HG03565 (cell line): ENCODE data around the gene RUNX1.

Source experiments
- ATAC-seq: cut with Tn5 transposase; IDR thresholded peaks from one replicate; pipeline ENCODE4 v1.9.1; 2021; ENCODE audit warnings: mild to moderate bottlenecking, moderate library complexity; ENCODE audit not compliant: unreplicated experiment

RUNX1 gene

DNA sequence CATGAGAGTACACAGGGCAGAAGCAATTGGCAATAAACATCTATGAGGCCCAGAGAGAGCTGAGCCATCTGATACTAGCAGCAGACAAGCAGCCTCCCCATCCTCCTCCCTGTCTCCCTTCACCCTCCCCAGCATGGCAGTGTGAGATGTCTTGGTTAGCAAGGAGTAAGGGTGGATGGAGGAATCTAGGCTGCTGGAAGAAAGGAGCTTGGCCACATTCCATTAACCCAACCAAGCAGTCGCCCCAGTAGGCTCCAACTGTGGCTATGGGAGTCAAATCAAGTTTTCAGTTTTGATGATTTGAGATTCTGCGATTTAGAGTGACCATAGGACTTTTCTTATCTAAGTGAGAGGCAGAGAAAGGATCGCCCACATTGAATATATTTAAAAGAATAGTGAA is 12.9 kb upstream of the RUNX1 start:
- ATAC-seq, result no peak

DNA sequence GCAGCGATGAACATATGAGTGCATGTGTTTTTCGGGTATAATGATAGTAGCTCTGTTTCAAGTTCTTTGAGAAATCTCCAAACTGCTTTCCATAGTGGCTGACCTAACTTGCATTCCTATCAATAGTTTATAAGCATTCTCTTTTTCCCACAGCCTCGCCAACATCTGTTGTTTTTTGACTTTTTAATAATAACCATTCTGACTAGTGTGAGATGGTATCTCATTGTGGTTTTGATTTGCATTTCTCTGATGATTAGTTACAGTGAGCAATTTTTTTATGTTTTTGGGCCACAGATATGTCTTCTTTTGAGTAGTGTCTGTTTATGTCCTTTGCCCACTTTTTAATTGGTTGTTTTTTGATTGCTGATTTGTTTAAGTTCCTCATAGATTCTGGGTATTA is 10.6 kb upstream of the RUNX1 start:
- no peak for ATAC-seq

DNA sequence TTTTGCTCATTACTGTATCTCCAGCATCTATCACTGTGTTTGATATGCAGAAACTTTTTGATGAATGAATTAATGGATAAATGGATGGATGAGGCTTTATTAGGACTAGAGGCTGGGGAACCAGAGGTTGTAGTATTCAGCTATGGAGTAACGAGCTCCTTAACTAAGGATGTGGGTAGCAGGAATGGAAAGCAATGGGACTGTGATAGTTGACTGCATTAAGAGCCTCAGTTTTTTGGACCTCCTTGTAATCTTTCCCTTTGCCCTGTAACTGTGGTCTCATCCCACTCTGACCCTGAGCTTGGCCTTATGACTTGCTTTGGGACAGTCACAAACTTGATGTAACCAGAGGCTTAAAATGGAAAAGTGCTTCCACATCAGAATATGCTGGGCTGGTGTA is 9.0 kb upstream of the RUNX1 start:
- no peak for ATAC-seq

DNA sequence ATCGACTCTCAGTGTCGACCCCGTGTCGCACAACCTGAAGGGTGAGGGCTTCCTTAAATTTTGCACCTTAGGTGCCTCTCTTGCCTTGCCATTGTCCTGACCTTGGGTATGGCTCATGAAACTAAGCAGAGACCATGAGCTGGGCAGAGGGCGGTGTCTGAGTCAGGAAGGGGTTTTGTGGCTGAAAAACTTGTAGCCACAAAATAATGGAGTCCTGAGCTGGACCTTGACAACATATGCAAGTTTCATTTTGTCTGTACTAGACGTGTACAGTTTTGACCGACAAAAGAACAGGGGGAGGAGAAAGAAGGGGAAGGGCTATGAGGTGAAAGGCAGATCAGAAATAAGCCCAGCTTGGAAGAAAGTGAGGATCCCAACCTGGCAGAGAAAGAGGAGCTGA is 8.3 kb upstream of the RUNX1 start:
- peak; percentile 64 for ATAC-seq

DNA sequence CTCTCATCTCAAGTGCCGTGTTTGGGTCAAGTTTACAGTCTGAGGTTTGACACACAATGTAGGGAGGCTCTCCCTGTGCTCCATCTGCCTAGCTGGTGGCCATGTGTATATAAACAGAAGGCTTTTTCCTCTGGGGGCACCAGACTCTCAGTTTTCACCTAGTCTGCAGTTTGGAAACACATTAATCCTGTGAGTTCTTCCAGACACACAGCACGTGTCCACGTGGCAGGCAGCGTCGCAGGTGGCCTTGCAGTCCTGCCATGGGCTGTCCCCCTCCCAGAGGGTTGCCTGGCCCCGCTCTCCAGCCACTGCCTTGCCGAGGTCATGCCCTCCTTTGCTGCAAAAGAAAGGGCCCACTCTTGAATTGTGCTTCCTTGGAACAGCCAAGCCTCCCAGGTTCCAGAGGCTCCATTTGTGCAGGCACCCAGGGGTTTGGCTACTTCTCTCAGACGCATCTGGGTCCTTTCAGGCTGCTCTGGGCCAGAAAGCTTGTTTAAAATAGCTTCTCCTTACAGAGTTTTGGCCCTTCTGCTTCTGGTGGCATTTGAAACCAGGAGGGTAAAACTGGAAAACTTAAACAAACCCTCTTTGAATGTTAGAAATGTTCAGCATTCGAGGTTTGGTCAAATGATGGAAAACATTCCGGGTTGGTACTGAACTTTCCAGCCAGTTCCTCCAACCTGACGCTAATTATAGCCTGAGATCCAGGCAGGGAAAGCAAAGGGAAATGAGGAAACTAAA is 4.4 kb upstream of the RUNX1 start:
- ATAC-seq, result no peak

DNA sequence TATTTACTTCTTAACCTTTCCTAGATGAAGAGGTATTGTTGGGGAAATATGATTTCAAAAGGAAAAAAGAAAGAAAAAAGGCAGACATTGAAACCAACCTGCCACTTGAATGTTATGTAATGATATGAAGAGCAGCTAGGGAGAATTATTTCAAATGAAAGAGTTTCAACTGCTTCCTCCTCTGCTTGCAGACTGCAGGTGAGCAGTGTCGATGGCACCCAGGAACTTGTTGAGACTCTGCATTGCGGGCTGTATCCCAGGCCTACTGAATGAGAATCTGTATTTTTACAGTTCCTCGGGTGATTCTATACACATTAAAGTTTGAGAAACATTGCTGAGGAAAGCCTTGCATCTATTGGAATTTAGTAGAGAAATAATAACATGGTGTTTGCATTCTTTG is 3.7 kb upstream of the RUNX1 start:
- ATAC-seq, result no peak

DNA sequence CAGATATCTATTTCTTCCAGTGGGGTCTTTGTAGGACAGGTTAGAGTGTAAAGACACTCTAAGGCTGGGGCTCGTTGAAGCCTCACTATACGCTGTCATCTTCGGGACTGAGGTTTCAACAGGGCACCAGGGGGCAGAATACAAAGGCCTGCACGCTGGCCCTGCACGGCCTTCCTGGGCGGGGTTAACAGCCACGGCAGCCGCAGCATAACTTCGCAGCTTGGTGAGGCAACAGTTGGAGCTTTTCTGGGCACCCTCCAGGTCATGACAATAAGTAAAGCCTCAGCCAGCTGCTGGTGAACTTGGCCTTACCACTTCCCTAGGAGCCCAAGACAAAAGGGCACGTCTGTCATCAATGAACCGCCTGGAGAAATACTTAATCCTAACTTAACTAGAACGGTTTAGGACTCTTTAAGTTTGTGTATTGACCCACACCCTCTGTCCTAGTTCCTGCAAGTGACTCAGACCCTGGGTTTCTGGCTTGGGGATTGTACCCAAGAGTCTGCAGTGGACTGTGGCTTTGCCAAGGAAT is 2.3 kb upstream of the RUNX1 start:
- ATAC-seq, result no peak

DNA sequence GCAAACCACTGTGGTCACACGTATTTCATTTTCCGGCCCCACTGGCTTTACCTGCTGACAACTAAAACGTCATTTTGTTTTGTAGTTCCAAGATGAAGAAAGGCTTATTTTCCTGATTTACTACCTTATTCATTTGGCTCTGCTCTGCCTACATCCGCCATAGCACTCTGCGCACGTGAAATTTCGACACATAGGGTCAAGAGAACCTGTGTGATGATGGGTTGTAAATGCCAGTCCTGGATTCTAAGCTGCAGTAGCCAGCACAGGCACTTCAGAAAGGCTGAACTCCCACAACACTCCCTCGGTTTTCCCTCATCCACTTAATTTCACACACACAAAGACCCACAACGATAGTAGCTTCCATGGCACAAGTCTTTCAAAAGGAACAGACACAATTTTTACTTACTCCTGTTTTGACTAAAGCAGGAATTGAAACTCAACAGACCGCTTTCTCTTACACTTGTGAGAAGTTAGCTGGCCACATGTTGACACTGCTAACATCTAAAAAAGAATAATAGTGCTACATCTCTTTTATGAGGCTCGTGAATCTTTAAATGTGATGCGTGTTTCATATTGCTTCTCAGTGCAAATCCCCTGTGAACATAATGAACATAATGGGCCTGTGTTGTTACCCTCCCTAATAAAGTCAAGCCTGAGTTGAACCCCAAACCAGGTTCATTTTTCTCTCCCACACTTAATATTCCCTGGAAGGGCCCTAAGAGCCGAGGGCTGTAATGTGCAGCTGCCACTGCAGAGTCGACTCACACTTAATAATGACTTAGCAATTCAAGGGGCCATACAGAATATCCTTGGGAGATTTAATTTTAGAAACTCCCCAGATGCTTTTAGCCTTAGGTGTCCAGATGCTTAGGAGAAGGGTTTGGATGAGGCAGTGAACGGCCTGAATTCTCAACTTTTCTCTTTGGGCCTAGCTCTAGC is 1.5 kb upstream of the RUNX1 start:
- ATAC-seq, result no peak

DNA sequence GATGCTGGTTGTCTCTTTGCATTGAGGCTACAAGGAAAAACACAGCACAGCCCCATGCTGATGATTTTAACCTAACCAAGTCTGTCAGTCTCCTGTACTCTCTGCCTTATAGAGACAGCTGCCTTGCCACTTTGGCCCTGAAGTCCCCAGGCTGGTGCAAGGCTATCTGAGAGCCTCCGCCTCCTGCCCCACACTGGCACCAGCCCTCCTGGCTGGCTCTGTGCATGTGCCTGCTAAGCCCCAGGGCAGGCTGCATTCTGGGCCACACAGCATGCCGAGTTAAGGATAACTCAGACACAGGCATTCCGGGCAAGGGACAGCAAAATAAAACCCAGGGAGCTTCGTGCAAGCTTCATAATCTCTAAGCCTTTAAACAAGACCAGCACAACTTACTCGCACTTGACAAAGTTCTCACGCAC is 910 bp downstream of the RUNX1 start:
- no peak for ATAC-seq

DNA sequence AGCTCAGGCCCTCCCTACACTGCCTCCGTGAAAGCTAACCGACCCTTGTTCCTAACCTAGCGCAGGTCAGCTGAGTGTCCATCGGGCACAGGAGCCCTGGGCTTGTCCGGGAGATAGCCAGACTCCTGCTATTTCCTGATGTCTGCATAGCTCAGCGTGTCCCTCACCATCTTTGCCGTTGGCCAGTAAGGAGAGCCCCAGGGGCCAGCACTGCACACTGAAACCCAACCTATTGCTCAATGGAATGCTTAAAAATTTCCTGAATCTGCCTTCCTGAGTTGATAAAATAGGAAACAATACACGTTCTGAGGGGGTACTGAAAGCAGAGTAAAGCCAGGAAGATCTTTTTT is 2.2 kb downstream of the RUNX1 start:
- ATAC-seq, result no peak

DNA sequence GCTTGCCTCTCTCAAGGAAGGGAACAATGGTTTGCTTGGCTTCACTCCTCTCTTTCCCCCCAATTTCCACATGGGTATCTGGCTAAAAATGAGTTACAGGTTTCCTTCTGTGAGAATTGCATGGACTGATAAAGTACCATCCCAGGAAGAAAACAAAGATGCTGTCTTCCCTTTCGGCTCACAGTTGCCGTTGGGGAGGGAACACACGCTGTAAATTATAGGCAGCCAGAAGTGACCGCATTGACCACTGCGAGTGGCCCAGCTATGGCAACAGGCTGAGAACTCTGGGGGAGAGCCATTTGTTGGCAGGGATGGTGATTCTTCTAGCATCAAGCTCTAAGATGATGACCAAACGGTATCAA is 2.9 kb downstream of the RUNX1 start:
- no peak for ATAC-seq

DNA sequence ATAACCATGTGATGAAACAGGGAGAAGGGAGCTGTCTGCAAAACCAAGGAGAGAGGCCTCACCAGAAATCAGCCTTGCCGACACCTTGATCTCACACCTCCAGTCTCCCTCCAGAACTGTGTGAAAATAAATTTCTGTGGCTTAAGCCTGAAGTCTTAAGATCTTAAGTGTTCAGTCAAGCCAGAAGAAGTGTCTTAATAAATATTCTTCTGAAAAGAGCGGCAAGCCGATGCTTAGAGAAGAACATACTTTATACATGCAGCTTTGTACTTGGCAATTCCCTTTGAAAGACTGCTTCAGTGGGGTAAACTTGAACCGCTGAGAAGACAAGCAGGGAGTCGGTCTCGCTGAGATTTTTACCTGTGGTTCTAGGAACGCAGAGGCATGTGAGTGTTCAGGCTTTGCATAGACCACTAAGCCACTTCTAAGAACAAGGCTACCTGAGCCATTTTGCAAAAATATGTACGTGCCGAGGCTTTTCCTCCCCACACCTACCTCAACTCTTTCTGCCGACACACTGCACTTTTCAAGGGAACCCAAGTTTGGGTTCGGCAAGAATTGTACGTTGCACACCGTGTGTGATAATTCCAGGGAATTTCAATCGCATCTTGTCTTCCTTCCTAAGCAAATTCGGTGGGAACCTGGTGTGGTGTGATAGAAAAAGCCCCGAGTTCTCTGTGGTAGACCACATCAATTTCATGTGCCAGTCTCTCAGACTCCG is 3.4 kb downstream of the RUNX1 start:
- ATAC-seq, result no peak

DNA sequence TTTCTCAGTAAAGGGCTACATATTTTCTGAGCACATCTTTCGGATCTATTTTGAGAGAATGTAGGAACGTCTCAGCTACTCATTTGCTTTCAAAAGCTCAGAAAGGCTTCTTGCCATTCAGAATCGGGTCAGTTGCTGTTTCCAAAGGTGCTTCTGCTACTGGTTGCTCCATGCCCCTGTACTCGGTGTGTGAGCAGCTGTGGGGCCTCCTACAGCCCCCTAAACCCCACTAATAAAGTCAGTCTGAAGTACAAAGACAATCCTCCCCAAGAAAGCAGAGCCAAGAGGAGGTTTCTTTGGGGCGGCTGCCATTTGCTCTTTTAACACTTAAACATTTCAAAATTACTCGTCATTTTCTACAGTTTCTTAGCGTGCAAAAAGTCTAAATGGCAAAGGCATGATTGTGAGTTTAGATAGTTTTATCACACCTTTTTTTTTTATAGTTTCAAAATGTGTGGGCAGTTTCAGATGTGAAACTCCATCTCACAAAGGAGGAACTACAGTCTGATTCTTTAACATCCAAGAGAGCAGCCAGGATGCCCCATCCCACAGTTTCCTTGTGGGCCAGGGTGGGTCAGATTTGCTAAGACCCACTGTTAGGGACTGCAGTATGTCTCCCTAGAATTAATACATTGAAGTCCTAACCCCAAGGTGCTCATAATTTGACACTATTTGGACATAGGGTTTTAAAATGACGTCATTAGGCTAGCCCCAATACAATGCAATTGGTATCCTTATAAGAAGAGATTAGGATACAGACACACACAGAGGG is 4.1 kb downstream of the RUNX1 start:
- ATAC-seq, result no peak

DNA sequence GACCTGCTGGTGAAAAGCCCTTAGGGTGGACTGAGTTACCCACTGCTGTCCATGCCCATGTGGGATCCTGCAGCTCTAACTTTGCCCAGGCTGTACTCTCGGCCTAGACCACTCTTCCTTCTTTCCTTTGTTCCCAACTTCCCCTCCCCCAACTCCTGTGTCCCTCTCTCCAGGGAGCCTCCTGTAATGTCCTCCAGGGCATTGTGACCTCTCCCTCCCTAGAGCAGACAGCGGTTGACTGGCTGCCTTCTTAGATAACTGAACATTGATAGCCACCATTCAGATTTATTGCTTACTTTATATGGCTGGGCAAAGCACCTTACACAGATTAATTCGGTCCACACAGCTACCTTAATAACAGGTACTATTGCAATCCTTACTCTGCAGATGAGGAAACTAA is 5.0 kb downstream of the RUNX1 start:
- ATAC-seq, result no peak

DNA sequence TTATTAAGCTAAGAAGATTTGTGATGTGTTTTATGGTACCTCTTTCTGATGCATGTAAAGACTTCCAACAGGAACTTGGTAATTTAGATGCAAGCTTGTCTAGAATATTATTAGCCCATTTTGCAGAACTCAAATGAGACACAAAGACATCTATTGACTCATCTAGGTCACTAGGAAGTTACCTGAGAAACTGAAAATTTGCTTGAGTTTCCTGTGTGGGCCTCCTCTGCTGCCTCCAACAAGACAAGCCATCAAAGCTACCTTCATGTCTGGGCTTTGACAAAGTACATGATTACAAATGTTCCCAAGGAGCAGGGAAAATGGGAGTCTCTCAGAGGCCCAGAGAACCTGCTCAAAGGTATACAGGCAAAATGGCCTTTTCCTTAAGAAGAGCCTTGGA is 5.6 kb downstream of the RUNX1 start:
- no peak for ATAC-seq

DNA sequence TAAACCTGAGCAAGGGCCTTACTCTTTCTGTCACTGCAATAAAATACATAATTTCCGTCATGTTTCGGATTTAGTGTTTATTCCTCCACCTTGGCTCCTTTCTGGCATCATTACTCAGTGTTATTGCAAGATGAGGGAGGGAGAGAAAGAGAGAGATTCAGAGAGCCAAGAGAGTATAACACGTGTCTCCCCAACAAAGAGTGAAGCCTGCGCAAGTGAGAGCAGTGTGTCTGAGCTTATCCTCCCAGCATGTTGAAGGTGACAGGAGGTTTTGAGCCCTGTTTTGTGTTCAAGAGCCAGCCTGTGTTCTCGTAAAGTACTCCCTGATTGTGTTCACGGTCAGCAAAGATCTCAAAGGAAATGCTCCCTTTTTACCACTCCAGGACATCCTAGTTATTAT is 6.3 kb downstream of the RUNX1 start:
- no peak for ATAC-seq

DNA sequence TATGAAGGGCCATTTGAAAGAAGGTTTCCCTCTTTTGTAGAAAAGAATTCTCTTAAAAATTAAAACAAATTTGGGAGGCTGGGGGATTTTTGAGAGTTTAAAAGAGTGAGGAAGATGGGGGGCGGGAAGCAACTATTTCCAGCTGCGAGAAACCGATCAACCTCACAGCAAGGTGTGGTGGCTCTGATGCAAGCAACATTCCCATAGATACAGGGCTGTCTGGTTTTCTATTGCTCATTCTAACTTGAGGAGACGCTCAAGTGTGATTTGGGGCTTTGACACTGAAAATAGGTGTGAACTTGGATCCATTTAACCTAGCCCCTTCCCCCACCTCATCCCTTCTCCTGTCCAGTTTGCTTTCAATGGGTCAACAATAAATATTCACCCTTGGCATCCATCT is 7.2 kb downstream of the RUNX1 start:
- no peak for ATAC-seq

DNA sequence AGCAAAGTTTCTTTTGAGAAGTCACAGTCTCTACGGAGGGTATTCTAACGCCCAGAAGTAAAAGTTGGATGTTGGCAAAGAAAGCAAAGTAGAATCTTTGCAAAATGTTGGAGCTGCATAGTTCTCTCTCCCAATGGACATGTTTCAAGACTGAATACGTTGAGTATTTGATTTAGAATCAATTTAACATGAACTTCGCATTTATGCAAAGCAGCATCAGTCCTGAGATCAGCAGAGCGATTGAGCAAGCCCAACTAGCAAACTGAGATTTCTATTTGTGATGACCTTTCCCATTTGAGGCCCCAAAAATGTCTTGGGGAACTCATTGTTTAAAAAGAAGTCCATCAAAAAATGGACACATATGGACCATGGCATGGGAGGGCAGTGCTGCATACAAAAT is 8.0 kb downstream of the RUNX1 start:
- ATAC-seq, result no peak

DNA sequence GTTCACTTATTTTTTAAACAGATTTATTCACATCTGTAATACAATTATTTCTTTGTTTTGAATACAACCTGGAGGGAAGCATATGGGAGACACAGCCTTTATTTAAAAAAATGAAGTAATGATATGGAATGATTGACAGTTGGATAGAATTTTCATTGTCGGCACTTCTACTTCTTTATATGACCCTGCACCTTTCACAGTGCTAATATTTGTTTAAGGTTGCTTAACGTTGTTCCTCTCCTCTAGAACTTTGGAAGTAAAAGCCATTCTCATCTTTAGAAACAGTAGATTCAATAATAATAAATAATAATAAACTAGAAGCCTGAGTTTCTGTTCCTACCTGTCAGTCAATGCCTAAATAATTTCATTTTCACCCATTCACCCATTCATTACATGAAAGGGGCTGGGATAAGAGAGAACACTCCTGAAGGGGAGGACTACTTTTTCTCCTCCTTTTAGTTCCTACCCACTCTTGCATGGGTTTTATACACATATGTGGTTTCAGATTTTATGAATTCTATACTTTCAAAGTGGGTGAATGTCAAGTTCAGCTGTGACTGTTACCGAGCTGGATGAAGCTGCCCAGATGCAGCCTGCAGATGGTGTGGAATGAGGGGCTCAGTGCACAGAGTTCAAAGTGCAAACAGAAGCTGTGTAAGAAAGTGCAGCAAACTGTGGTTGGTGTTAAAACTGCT is 9.4 kb downstream of the RUNX1 start:
- ATAC-seq, result no peak

DNA sequence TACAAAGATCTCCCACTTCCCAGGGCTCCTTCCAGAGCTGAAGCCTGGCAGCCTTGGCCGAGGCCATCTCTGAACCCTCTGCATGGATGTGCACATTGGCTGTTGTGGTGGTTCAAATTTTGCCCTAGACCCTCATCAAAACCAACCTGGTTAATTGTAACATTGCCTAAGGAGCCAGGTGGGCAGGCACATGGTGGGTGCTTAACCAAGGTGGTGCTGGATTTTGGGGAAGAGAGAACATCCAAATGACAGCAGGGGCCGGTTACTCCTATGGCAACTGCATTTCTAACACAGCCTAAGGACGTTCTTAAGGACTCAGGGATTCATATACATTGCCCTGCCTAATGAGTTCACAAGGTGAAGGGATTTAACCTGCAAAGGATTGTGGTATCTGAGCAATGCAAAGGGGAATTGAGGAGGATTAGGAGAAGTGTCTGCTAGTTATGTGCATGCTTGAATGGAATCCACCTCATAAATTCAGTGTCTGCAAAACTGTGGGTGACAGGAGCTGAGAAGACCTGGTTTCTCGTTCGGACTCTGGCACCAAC is 10.3 kb downstream of the RUNX1 start:
- no peak for ATAC-seq
